Measurements from ENCODE around the gene BTBD16.

Gene BTBD16

DNA sequence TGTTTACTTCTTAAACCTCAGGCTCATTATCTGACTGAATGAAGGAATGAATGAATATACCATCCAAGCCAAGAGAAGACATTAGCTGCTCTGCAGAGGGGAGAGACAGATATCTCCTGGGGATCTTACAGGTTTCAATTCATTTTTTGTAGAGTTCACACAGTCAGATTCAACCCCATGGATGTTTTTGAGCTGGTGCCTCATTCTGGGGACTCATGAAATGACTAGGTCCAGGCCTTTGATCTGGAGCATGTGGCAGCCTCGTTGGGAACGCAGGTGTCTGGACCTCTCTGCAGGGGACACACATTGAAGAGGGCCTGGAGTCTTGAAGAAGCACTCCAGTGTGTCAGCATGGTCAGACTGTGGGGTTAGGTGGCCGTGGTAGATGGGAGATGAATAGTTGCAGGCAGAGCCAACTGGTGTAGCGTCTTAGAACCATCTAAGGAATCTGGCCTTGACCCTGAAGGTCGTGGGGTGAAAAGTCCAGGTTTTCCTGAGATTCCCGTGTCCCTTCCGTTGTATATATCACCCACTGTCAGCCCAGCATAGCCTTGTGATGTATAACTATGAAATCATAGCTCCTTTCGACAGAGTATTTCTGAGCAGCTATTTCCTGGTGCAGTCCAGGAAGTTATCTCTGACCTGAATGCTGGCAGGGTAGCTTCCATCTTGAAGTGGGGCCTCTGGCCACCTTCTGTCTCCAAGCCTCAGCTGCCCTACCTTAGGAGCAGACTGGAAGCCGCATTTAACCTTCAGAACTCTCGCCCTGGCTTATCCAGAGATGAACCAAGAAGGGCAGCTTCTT, 22.3 kb downstream of the BTBD16 start:
- Histone ChIP-seq H3K4me1 (ENCODE audit: control insufficient read depth in 1 of 2, insufficient read depth in 1 of 2, low read depth in 1 of 2, low read length in 1 of 2) (no peaks in the 10 kb centered on the region), H3K27me3 (no peaks in the 10 kb centered on the region), H3K36me3 (no peaks in the 10 kb centered on the region), H3K9me3 (no peaks in the 10 kb centered on the region), H3K27ac (no peak overlapping the region), H3K4me3 (ENCODE audit: low read depth in 1 of 2, low read length in 1 of 2) (no peak overlapping the region)
- TF ChIP-seq, protein P1, sequence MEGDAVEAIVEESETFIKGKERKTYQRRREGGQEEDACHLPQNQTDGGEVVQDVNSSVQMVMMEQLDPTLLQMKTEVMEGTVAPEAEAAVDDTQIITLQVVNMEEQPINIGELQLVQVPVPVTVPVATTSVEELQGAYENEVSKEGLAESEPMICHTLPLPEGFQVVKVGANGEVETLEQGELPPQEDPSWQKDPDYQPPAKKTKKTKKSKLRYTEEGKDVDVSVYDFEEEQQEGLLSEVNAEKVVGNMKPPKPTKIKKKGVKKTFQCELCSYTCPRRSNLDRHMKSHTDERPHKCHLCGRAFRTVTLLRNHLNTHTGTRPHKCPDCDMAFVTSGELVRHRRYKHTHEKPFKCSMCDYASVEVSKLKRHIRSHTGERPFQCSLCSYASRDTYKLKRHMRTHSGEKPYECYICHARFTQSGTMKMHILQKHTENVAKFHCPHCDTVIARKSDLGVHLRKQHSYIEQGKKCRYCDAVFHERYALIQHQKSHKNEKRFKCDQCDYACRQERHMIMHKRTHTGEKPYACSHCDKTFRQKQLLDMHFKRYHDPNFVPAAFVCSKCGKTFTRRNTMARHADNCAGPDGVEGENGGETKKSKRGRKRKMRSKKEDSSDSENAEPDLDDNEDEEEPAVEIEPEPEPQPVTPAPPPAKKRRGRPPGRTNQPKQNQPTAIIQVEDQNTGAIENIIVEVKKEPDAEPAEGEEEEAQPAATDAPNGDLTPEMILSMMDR (IDR thresholded peaks at IDR 0.05) = no peak

DNA sequence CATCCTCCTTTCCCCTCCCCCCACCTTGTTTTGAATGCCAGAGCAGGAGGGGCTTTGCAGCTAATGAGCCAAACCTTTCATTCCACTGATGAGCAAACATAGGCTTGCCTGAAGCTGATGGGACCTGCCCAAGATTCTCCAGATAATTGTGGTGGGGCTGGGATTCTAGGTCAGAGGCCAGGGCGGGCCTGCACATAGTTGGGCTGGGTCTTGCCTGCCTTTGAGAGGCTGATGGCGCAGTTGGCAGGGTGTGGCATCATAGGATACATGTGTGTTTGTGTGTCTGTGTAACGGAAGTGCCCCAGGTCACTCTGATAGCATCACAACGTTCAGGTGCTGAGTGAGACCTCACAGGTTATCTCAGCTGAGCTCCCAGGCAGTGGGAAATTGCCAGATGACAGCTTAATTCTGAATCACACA, 22.9 kb downstream of the BTBD16 start:
- H3K36me3 ChIP-seq = no peaks in the 10 kb centered on the region
- no peaks in the 10 kb centered on the region for H3K4me1 ChIP-seq (ENCODE audit: control insufficient read depth in 1 of 2, insufficient read depth in 1 of 2, low read depth in 1 of 2, low read length in 1 of 2)
- H3K27ac ChIP-seq = no peak overlapping the region
- H3K27me3 ChIP-seq = no peaks in the 10 kb centered on the region
- H3K4me3 ChIP-seq (ENCODE audit: low read depth in 1 of 2, low read length in 1 of 2) = no peak overlapping the region
- no peaks in the 10 kb centered on the region for H3K9me3 ChIP-seq
- TF ChIP-seq, protein P1 (IDR thresholded peaks at IDR 0.05) = no peak

DNA sequence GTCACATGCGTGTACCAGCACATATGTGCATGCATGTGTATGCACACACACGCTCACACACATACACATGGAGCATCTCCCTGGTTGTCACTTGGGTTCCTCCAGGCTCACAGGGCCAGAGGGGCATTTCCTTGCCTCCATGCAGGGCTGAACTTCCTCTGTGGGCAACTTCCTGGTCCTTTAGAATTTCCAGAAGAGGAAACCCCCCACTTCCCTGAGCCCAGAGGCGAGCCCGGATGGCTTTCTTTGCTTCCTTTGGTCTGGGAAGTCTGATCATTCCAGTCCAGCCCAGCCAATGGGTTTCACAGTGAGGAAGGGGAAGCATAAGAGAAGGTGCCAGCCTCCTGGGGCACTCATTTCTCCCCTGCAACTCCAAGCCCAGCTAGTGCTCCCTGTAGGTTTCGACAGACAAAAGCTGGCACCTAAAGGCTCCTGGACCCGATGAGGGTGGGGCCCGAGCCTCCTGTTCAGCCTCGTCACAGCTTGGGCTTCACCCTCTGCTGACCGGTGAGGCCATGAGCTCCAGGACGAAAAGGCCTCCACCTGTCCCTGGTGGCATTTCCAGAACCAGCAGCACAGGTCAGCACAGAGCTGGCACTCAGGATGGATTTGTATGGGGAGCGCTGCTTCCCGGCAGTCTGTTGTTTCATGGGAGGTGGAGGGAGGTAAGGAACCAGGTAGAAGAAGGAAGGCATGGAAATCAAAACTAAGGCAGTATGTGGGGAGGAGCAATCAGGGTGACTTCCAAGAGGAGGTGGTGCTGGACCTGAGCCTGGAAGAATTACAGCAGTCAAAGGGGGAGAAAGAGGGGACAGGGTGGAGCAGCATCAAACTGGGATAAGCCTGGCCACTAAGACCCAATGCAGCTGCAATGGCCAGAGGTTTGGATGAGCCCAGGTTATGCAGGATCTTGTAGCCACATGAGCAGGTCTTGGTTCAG, 23.7 kb downstream of the BTBD16 start:
- Histone ChIP-seq H3K36me3 (no peaks in the 10 kb centered on the region), H3K27ac (no peak overlapping the region), H3K27me3 (no peaks in the 10 kb centered on the region), H3K9me3 (no peaks in the 10 kb centered on the region), H3K4me3 (ENCODE audit: low read depth in 1 of 2, low read length in 1 of 2) (no peak overlapping the region), H3K4me1 (ENCODE audit: control insufficient read depth in 1 of 2, insufficient read depth in 1 of 2, low read depth in 1 of 2, low read length in 1 of 2) (no peaks in the 10 kb centered on the region)
- TF ChIP-seq, protein P1 (IDR thresholded peaks at IDR 0.05) = no peak

DNA sequence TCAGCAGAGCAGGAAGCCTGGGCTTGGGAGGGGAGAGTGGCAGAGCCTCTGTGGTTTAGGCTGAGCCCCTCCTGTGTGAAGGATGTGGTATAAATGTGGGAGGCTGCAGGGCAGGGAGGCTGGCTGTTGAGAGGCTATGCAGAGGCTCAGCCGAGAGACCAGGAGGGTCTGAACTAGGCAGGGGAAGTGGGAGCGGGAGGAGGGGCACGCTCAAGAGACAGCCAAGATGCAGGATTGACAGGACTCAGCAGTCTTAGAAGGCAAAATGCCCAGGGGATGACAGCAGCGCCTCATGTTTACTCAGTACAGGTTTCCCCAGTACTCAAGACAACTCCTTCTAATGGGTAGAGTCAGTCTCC, 24.3 kb downstream of the BTBD16 start:
- Histone ChIP-seq H3K27ac (no peak overlapping the region), H3K27me3 (no peaks in the 10 kb centered on the region)

DNA sequence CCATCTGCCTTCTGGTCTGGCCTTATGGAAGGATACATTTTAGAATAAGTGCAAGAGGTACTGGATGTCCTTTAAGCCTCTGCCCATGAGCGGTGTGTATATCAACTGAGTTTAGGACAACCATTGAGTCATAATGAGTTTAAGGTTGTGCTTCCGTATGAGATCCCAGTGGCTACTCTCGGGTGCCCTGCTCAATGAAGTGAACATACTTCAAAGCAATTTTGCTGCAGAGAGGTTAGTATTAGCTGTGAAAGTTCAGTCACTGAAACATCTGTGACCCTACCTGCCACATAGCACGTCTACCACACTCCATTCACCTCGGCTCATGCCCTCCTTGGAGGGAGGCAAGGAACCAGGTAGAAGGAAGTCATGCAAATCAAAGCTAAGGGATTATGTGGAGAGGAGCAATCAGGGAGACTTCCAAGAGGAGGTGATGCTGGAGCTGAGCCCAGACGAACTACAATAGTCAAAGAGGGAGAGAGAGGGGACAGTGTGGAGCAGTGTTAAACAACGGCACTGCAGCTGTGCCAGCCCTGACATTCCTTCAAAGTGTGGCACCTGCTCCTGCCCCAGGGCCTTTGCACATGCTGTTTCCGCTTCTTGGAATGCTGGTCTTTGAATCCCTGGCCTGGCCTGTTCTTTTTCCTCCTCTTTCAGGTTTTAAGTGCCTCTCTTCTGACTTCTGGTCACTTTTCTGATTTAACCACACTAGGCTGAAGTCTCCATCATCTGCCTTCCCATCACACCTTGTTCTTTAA, 25.4 kb downstream of the BTBD16 start:
- TF ChIP-seq, protein P1 (IDR thresholded peaks at IDR 0.05) = no peak
- no peaks in the 10 kb centered on the region for H3K36me3 ChIP-seq
- H3K4me3 ChIP-seq (ENCODE audit: low read depth in 1 of 2, low read length in 1 of 2) = no peak overlapping the region
- no peaks in the 10 kb centered on the region for H3K4me1 ChIP-seq (ENCODE audit: control insufficient read depth in 1 of 2, insufficient read depth in 1 of 2, low read depth in 1 of 2, low read length in 1 of 2)
- H3K9me3 ChIP-seq = no peaks in the 10 kb centered on the region
- no peaks in the 10 kb centered on the region for H3K27me3 ChIP-seq
- H3K27ac ChIP-seq = no peak overlapping the region

More for the DNA sequence above, 24.3 kb downstream of the BTBD16 start:
- no peak overlapping the region for H3K4me3 ChIP-seq (ENCODE audit: low read depth in 1 of 2, low read length in 1 of 2)
- TF ChIP-seq, protein P1 (IDR thresholded peaks at IDR 0.05) = no peak
- no peaks in the 10 kb centered on the region for H3K4me1 ChIP-seq (ENCODE audit: control insufficient read depth in 1 of 2, insufficient read depth in 1 of 2, low read depth in 1 of 2, low read length in 1 of 2)
- H3K36me3 ChIP-seq = no peaks in the 10 kb centered on the region
- no peaks in the 10 kb centered on the region for H3K9me3 ChIP-seq
